Measurements from ENCODE around the gene SLC23A1. TPM values are rescaled to one million over a fixed set of nuclear protein-coding genes. Genes with fewer than 3 reads are reported as not detected.

Gene SLC23A1
- total RNA-seq, 4 donors from 2014 or later: not detected

GRCh38 chr5:139376364-139376763 is 6.7 kb downstream of the SLC23A1 start:
- Histone ChIP-seq H3K4me1 (peaks cover 10 to 11% of the 10 kb centered on the region in 2 donors), H3K27me3 (no peaks in the 10 kb centered on the region), H3K27ac (no peak overlapping the region), H3K36me3 (no peaks in the 10 kb centered on the region), H3K4me3 (replicated peaks in 1 of 3) (no peak overlapping the region), H3K9me3 (no peaks in the 10 kb centered on the region)
- intact Hi-C loops (cut with DNase I): no loop called here
- DNase-seq: no peak
- no peak for TF ChIP-seq POLR2A (IDR thresholded peaks at IDR 0.05)
- TF ChIP-seq CTCF (IDR thresholded peaks at IDR 0.05): no peak
- 92 to 95% methylated on average over 7 of the region's 7 CpGs for WGBS, 2 donors

- 95 to 100% methylated on average over 1 to 2 of the region's 2 CpGs for WGBS, 2 donors
- TF ChIP-seq CTCF (IDR thresholded peaks at IDR 0.05) (no peak), POLR2A (IDR thresholded peaks at IDR 0.05) (no peak)
- H3K4me3 ChIP-seq (replicated peaks in 1 of 3): no peak overlapping the region
- DNase-seq: no peak
- no peaks in the 10 kb centered on the region for H3K27me3 ChIP-seq
- no peak overlapping the region for H3K27ac ChIP-seq
- peaks cover 10 to 11% of the 10 kb centered on the region in 2 donors for H3K4me1 ChIP-seq
- intact Hi-C loops (cut with DNase I): no loop called here
- H3K36me3 ChIP-seq: peaks cover 1 to 9% of the 10 kb centered on the region in 2 donors
- H3K9me3 ChIP-seq: no peaks in the 10 kb centered on the region
These were observed 8.2 kb downstream of the SLC23A1 start for GRCh38 chr5:139374909-139375308.

GRCh38 chr5:139371482-139372435 is 11.3 kb downstream of the SLC23A1 start:
- peaks cover 10 to 11% of the 10 kb centered on the region in 2 donors for H3K4me1 ChIP-seq

GRCh38 chr5:139369181-139369580 is 13.9 kb downstream of the SLC23A1 start:
- intact Hi-C loops (cut with DNase I): no loop called here
- no peak for TF ChIP-seq POLR2A (IDR thresholded peaks at IDR 0.05)
- no peak for TF ChIP-seq CTCF (IDR thresholded peaks at IDR 0.05)
- H3K9me3 ChIP-seq: no peaks in the 10 kb centered on the region
- no peak for DNase-seq
- peaks cover 9 to 16% of the 10 kb centered on the region in 2 donors for H3K4me1 ChIP-seq
- H3K36me3 ChIP-seq: peaks cover 43 to 50% of the 10 kb centered on the region in 2 donors
- no peak overlapping the region for H3K4me3 ChIP-seq (replicated peaks in 1 of 3)
- H3K27ac ChIP-seq: no peak overlapping the region
- 94 to 95% methylated on average over 1 of the region's 1 CpG for WGBS, 2 donors
- no peaks in the 10 kb centered on the region for H3K27me3 ChIP-seq

More at GRCh38 chr5:139371482-139372435, 11.3 kb downstream of the SLC23A1 start:
- DNase-seq: no peak
- Histone ChIP-seq H3K4me3 (replicated peaks in 1 of 3) (no peak overlapping the region), H3K36me3 (peaks cover 18 to 25% of the 10 kb centered on the region in 2 donors), H3K9me3 (no peaks in the 10 kb centered on the region), H3K27ac (no peak overlapping the region), H3K27me3 (no peaks in the 10 kb centered on the region)
- 88 to 90% methylated on average over 7 of the region's 7 CpGs for WGBS, 2 donors
- TF ChIP-seq CTCF (IDR thresholded peaks at IDR 0.05): no peak
- no peak for TF ChIP-seq POLR2A (IDR thresholded peaks at IDR 0.05)
- intact Hi-C loops (cut with DNase I): no loop called here

GRCh38 chr5:139368613-139369012 is 14.5 kb downstream of the SLC23A1 start:
- intact Hi-C loops (cut with DNase I): no loop called here
- WGBS, 2 donors: 89 to 93% methylated on average over 2 of the region's 2 CpGs

More at GRCh38 chr5:139368613-139369012, 14.5 kb downstream of the SLC23A1 start:
- TF ChIP-seq CTCF (IDR thresholded peaks at IDR 0.05): no peak
- TF ChIP-seq POLR2A (IDR thresholded peaks at IDR 0.05): no peak
- Histone ChIP-seq H3K9me3 (no peaks in the 10 kb centered on the region), H3K4me3 (replicated peaks in 1 of 3) (no peak overlapping the region), H3K36me3 (peaks cover 44 to 54% of the 10 kb centered on the region in 2 donors), H3K27me3 (no peaks in the 10 kb centered on the region), H3K4me1 (peaks cover 4 to 14% of the 10 kb centered on the region in 2 donors), H3K27ac (no peak overlapping the region)
- DNase-seq: no peak
